Endometrial microvascular endothelial cells (primary cell): ENCODE results near the gene CRYGB. TPM values are rescaled to one million over a fixed set of nuclear protein-coding genes. Genes with fewer than 3 reads are reported as not detected.
"Not testable (repeated sequence)": the region's sequence is repeated elsewhere in the genome, so short reads cannot be mapped to it uniquely, and the experiment has no call there.

Source experiments
- in situ Hi-C: cut with HindIII; loops from 2 replicates; pipeline ENCODE4 v1.10.0; 2017; ENCODE audit warnings: low sequenced_read_pairs, low pct_unique_long_range_greater_than_20kb; ENCODE audit errors: inconsistent ontology term
- total RNA-seq: library from RNA; depleted of rRNA; stranded (reverse); fragments of >200 nt; gene quantifications from one replicate; pipeline ENCODE4 v1.2.3, GENCODE V29; 2015; ENCODE audit errors: inconsistent ontology term

The CRYGB gene
- total RNA-seq, 1 donor from 2014 or later: not detected

GRCh38 chr2:208156439-208156838 is 10.5 kb upstream of the CRYGB start:
- in situ Hi-C loops: no loop called here

GRCh38 chr2:208153156-208153555 is 7.2 kb upstream of the CRYGB start:
- in situ Hi-C loops: no loop called here

- in situ Hi-C loops: no loop called here
These were observed 5.0 kb upstream of the CRYGB start for GRCh38 chr2:208150956-208151355.

GRCh38 chr2:208150094-208150493 is 4.1 kb upstream of the CRYGB start:
- in situ Hi-C loops: no loop called here

GRCh38 chr2:208148803-208149202 is 2.8 kb upstream of the CRYGB start:
- in situ Hi-C loops: no loop called here

GRCh38 chr2:208147759-208148158 is 1.8 kb upstream of the CRYGB start:
- in situ Hi-C loops: no loop called here

- in situ Hi-C loops: no loop called here
These were observed 1.1 kb upstream of the CRYGB start for GRCh38 chr2:208147008-208147407.

GRCh38 chr2:208142925-208143799 is 2.8 kb downstream of the CRYGB start:
- in situ Hi-C loops: no loop called here

- in situ Hi-C loops: no loop called here
These were observed 3.6 kb downstream of the CRYGB start for GRCh38 chr2:208142240-208142924.

GRCh38 chr2:208139447-208139846 is 6.5 kb downstream of the CRYGB start:
- in situ Hi-C loops: no loop called here

- in situ Hi-C loops: not testable (repeated sequence)
These were observed 7.6 kb downstream of the CRYGB start for GRCh38 chr2:208138334-208138733.

GRCh38 chr2:208136716-208137094 is 9.3 kb downstream of the CRYGB start:
- in situ Hi-C loops: no loop called here

- in situ Hi-C loops: no loop called here
These were observed 9.9 kb downstream of the CRYGB start for GRCh38 chr2:208135794-208136715.

GRCh38 chr2:208134928-208135586 is 10.9 kb downstream of the CRYGB start:
- in situ Hi-C loops: no loop called here

GRCh38 chr2:208130712-208131110 is 15.2 kb downstream of the CRYGB start:
- in situ Hi-C loops: no loop called here

GRCh38 chr2:208129744-208130711 is 15.9 kb downstream of the CRYGB start, which contains the start of gene CRYGC:
CRYGC (minus strand) TSS chr2:208129828; CDS start chr2:208129792, 36 bp downstream.
- in situ Hi-C loops: no loop called here

- in situ Hi-C loops: no loop called here
These were observed 17.8 kb downstream of the CRYGB start for GRCh38 chr2:208128136-208128535.

- in situ Hi-C loops: no loop called here
These were observed 18.9 kb downstream of the CRYGB start for GRCh38 chr2:208127090-208127489.
